HCT116 (cell line): Measurements from ENCODE around the gene LDHD. TPM values are rescaled to one million over a fixed set of nuclear protein-coding genes. Genes with fewer than 3 reads are reported as not detected.

Experiments used
- ATAC-seq: fragments of 200-7000 bp; cut with Tn5 transposase; 2 replicates; pipeline ENCODE4 v1.9.1; 2020; ENCODE audit warnings: mild to moderate bottlenecking, moderate library complexity
- BruUV-seq: library from RNA; stranded (reverse); fragments of 400-500 nt; replicated peaks from 2 replicates; lab custom pipeline; 2021; lab: Mats Ljungman, UMichigan
- CTCF ChIA-PET: fragments of 300-600 bp; sonication (Branson Sonifier 250); formaldehyde crosslinking; loops from one replicate; lab custom pipeline; 2021; ENCODE audit warnings: antibody characterized with exemption; lab: Charles Lee
- POLR2A ChIA-PET: fragments of 300-600, 350-600 bp; sonication (Branson Sonifier 250); formaldehyde crosslinking; loops from one replicate; lab custom pipeline; 2021; ENCODE audit warnings: antibody characterized with exemption; lab: Charles Lee
- RAD21 ChIA-PET, 2 experiments: fragments of 300-600 bp; sonication (Branson Sonifier 250); formaldehyde crosslinking; loops; one replicate each; lab custom pipeline; 2023; ENCODE audit warnings: low total read pairs in 2 of 2; ENCODE audit not compliant: uncharacterized antibody in 2 of 2, unreplicated experiment in 2 of 2, low non-redundant PET in 1 of 2; lab: Charles Lee
- DNase-seq: peaks from one replicate; pipeline ENCODE4 v3.0.0-alpha.2; 2010; ENCODE audit warnings: low read depth, low spot score
- H2AFZ ChIP-seq: fragments of 200-600 bp; shearing (Covaris generic), sonication (generic); 2 replicates; pipeline ENCODE4 v1.6.1; 2017; ENCODE audit warnings: low read depth, mixed run types, mixed read lengths, antibody characterized with exemption, low read length; ENCODE audit not compliant: poor library complexity, severe bottlenecking
- H3K27ac ChIP-seq: 2 replicates; pipeline ENCODE4 v1.5.1; 2012; ENCODE audit warnings: low read depth, low read length
- H3K27me3 ChIP-seq: fragments of 200-600 bp; sonication (generic); 2 replicates; pipeline ENCODE4 v1.6.1; 2016; ENCODE audit warnings: mixed run types, low read length, mixed read lengths; ENCODE audit not compliant: insufficient read depth
- H3K36me3 ChIP-seq, 2 experiments: fragments of 200-500 bp in 1 of 2; fragments of 200-600 bp in 1 of 2; sonication (Bioruptor generic) in 1 of 2; sonication (generic) in 1 of 2; 2 replicates each; pipeline versions ENCODE4 v1.5.1 to v1.6.1; 2014 to 2016; ENCODE audit warnings: low read length in 2 of 2, inconsistent platforms in 1 of 2, mixed read lengths in 1 of 2, mixed run types in 1 of 2; ENCODE audit not compliant: insufficient read depth in 2 of 2, control insufficient read depth in 1 of 2
- H3K4me1 ChIP-seq, 2 experiments: fragments of 200-600 bp in 1 of 2; sonication (generic) in 1 of 2; 2 replicates each; pipeline versions ENCODE4 v1.5.1 to v1.6.1; 2012 to 2017; ENCODE audit warnings: low read length in 2 of 2, inconsistent platforms in 1 of 2, mild to moderate bottlenecking in 1 of 2, mixed read lengths in 1 of 2, mixed run types in 1 of 2, moderate library complexity in 1 of 2; ENCODE audit not compliant: insufficient read depth in 2 of 2, control insufficient read depth in 1 of 2
- H3K4me2 ChIP-seq: fragments of 200-600 bp; sonication (generic); 2 replicates; pipeline ENCODE4 v1.6.1; 2017; ENCODE audit warnings: mixed run types, low read length, mixed read lengths
- H3K4me3 ChIP-seq, 2 experiments: fragments of 200-600 bp in 1 of 2; sonication (generic) in 1 of 2; replicated peaks in 1 of 2; 2 replicates each; pipeline ENCODE4 v1.5.1; 2011 to 2016; ENCODE audit warnings: low read length in 2 of 2, control low read depth in 1 of 2, low read depth in 1 of 2, mild to moderate bottlenecking in 1 of 2, mixed read lengths in 1 of 2, mixed run types in 1 of 2
- H3K79me2 ChIP-seq: fragments of 200-600 bp; sonication (generic); 2 replicates; pipeline ENCODE4 v1.6.1; 2017; ENCODE audit warnings: mild to moderate bottlenecking, mixed run types, low read length, moderate library complexity, mixed read lengths; ENCODE audit not compliant: insufficient read depth
- H3K9ac ChIP-seq: fragments of 200-600 bp; sonication (generic); 2 replicates; pipeline ENCODE4 v1.6.1; 2016; ENCODE audit warnings: low read length, mixed read lengths
- H3K9me2 ChIP-seq: fragments of 200-600 bp; sonication (generic), shearing (Covaris generic); 2 replicates; pipeline ENCODE4 v1.6.1; 2017; ENCODE audit warnings: mixed run types, mild to moderate bottlenecking, moderate library complexity; ENCODE audit not compliant: insufficient read depth
- H3K9me3 ChIP-seq, 2 experiments: fragments of 200-500 bp in 1 of 2; fragments of 200-600 bp in 1 of 2; sonication (Bioruptor generic) in 1 of 2; sonication (generic) in 1 of 2; 2 replicates each; pipeline ENCODE4 v1.6.1; 2014 to 2017; ENCODE audit warnings: low read length in 2 of 2, mixed read lengths in 2 of 2, inconsistent platforms in 1 of 2, low read depth in 1 of 2, mild to moderate bottlenecking in 1 of 2, mixed run types in 1 of 2, moderate library complexity in 1 of 2; ENCODE audit not compliant: control insufficient read depth in 1 of 2, insufficient read depth in 1 of 2
- H4K20me1 ChIP-seq: fragments of 200-600 bp; sonication (generic), shearing (Covaris generic); 2 replicates; pipeline ENCODE4 v1.6.1; 2017; ENCODE audit warnings: mixed run types, mild to moderate bottlenecking, moderate library complexity; ENCODE audit not compliant: insufficient read depth
- CBX3 ChIP-seq: IDR thresholded peaks from 2 replicates; pipeline ENCODE4 v1.6.1; 2012; ENCODE audit warnings: low read depth
- CEBPB ChIP-seq: IDR thresholded peaks from 2 replicates; pipeline ENCODE4 v1.6.1; 2012; ENCODE audit warnings: low read depth
- ELF1 ChIP-seq: IDR thresholded peaks from 2 replicates; pipeline ENCODE4 v1.6.1; 2012; ENCODE audit warnings: low read depth, borderline replicate concordance
- EZH2phosphoT487 ChIP-seq: fragments of 200-600 bp; IDR thresholded peaks from 2 replicates; pipeline ENCODE4 v1.6.1; 2018; ENCODE audit warnings: antibody characterized with exemption, borderline replicate concordance
- FOSL1 ChIP-seq: IDR thresholded peaks from 2 replicates; pipeline ENCODE4 v1.6.1; 2012; ENCODE audit warnings: low read depth
- POLR2A ChIP-seq: IDR thresholded peaks from 2 replicates; pipeline ENCODE4 v1.7.0; 2011; ENCODE audit warnings: borderline replicate concordance; ENCODE audit not compliant: insufficient read depth, insufficient read length; ENCODE audit errors: extremely low read depth
- POLR2AphosphoS5 ChIP-seq: IDR thresholded peaks from 2 replicates; pipeline ENCODE4 v1.6.1; 2011; ENCODE audit warnings: mild to moderate bottlenecking, low read depth, low read length, moderate library complexity
- RAD21 ChIP-seq: IDR thresholded peaks from 2 replicates; pipeline ENCODE4 v1.6.1; 2012; ENCODE audit warnings: low read depth, mild to moderate bottlenecking
- SIN3A ChIP-seq: IDR thresholded peaks from 2 replicates; pipeline ENCODE4 v1.6.1; 2012; ENCODE audit warnings: low read depth
- SP1 ChIP-seq: IDR thresholded peaks from 2 replicates; pipeline ENCODE4 v1.6.1; 2012; ENCODE audit warnings: low read depth
- TCF7L2 ChIP-seq: IDR thresholded peaks from 2 replicates; pipeline ENCODE4 v1.7.0; 2011; ENCODE audit warnings: borderline replicate concordance, inconsistent platforms; ENCODE audit not compliant: insufficient read depth, insufficient read length; ENCODE audit errors: extremely low read depth
- YY1 ChIP-seq: IDR thresholded peaks from 2 replicates; pipeline ENCODE4 v1.6.1; 2011; ENCODE audit warnings: low read length, low read depth, moderate library complexity, mild to moderate bottlenecking; ENCODE audit not compliant: insufficient replicate concordance; ENCODE audit errors: extremely low read depth
- intact Hi-C: fragments of 100-400 bp; cut with micrococcal nuclease; formaldehyde crosslinking; loops from 2 replicates; pipeline ENCODE4 v1.10.0; 2022
- total RNA-seq: library from RNA; stranded (reverse); gene quantifications from one replicate; pipeline ENCODE4 v1.2.1, GENCODE V29; 2021; ENCODE audit not compliant: unreplicated experiment
- TF ChIP-seq, protein P1 (sequence below), 3 experiments: fragments of 200-600 bp in 1 of 3; sonication (generic) in 1 of 3; IDR thresholded peaks in 2 of 3; conservative IDR thresholded peaks in 1 of 3; 2 replicates each; pipeline ENCODE4 v1.5.1; 2012 to 2017; ENCODE audit warnings: low read depth in 2 of 3, low read length in 2 of 3, antibody characterized with exemption in 1 of 3, borderline replicate concordance in 1 of 3, control low read depth in 1 of 3, mild to moderate bottlenecking in 1 of 3, mixed read lengths in 1 of 3, mixed run types in 1 of 3, moderate library complexity in 1 of 3; ENCODE audit not compliant: insufficient read depth in 1 of 3
- TF ChIP-seq, protein P2 (sequence below): IDR thresholded peaks from 2 replicates; pipeline ENCODE4 v1.6.1; 2011; ENCODE audit warnings: mild to moderate bottlenecking, low read length, moderate library complexity; ENCODE audit not compliant: insufficient replicate concordance; ENCODE audit errors: extremely low read depth
- TF ChIP-seq, protein P3 (sequence below): IDR thresholded peaks from 2 replicates; pipeline ENCODE4 v1.6.1; 2012
- TF ChIP-seq, protein P4 (sequence below): IDR thresholded peaks from 2 replicates; pipeline ENCODE4 v1.6.1; 2012

The LDHD gene
- total RNA-seq, 1 experiment from 2014 or later, result 3.4 TPM

DNA sequence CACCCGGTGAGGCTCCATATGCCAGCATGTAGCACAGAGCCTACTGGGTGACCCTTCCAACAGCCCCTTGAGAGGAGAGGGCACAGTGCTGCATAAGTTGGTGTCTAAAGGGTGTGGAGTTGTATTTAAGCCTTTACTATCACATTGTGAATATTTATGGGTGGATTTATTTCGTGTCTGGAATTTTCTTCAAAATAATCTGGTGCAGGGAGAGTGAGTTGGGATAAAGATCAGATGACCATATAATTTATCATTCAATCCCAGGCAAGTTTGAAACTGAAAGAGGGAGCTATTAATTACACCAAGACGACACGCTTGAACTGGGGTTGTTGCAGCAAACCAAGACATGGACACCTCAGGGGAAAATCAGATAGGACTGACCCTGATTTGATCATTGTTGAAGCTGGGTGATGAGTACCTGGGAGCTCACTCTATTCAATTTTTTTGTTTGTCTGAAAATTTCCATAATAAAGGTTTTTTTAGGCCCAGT is 42.2 kb downstream of the LDHD start:
- DNase-seq, result no peak
- no peak for ATAC-seq
- H3K9me3 ChIP-seq, result no peaks in the 10 kb centered on the region
- intact Hi-C loops, result no loop called here
- H3K4me3 ChIP-seq, result no peak overlapping the region
- no peak for TF ChIP-seq TCF7L2
- TF ChIP-seq CEBPB, result no peak
- TF ChIP-seq SP1, result no peak
- TF ChIP-seq, all 23 proteins: peak for 0
- no peaks in the 10 kb centered on the region for H4K20me1 ChIP-seq
- peaks cover 64% of the 10 kb centered on the region for H3K79me2 ChIP-seq
- no peaks in the 10 kb centered on the region for H3K9me2 ChIP-seq
- no peak overlapping the region for H3K4me2 ChIP-seq
- H3K9ac ChIP-seq, result no peak overlapping the region
- H3K27ac ChIP-seq, result no peak overlapping the region
- POLR2A ChIA-PET, result no interaction called here
- no peak overlapping the region for H2AFZ ChIP-seq
- RAD21 ChIA-PET, result no interaction called here
- CTCF ChIA-PET, result no interaction called here
- H3K27me3 ChIP-seq, result no peaks in the 10 kb centered on the region
- BruUV-seq, result no TSS peak
- H3K4me1 ChIP-seq, result peaks cover 0 to 5% of the 10 kb centered on the region in 2 experiments; a peak in 1 of 4 replicates
- no peaks in the 10 kb centered on the region for H3K36me3 ChIP-seq

DNA sequence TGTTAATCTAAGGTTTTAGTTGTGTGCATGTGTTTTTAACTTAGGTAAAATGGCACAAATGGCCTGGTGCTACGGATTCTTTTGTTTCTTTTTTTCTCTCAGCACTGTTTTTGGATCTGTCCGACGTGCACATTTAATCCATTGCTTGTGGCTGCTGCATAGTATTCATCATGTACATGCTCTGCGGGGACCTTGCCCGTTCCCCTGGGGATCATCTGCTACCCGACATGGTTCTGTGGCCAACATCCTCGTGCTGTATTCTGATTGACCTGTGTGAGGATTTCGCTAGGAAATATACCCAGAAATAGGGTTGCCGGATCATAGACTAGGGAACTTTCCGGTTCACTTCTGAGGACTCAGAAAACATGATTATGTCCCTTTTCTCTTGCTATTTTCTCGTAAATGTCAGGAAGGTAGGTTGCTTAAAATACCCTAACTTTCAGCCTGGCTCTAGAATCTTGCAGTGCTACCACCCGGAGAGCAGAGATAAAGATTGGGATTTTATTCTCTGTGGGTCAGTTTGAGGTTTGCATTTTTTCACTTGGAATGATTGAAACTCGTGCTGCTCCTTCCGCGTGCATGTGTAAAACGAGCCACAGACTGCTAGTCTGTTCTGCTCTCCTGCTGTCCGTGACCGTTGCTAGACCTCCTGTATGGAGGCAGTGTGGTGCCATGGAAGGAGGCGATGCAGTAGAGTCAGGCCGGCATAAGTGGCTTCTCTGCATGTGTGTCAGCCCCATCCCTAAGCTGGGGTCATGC is 42.9 kb downstream of the LDHD start:
- Histone ChIP-seq H3K36me3 (no peaks in the 10 kb centered on the region), H2AFZ (no peak overlapping the region), H3K79me2 (peaks cover 65% of the 10 kb centered on the region), H3K4me3 (no peak overlapping the region), H3K9me2 (no peaks in the 10 kb centered on the region), H3K27ac (no peak overlapping the region), H3K9ac (no peak overlapping the region), H3K27me3 (no peaks in the 10 kb centered on the region), H4K20me1 (no peaks in the 10 kb centered on the region), H3K9me3 (no peaks in the 10 kb centered on the region), H3K4me2 (no peak overlapping the region), H3K4me1 (peaks cover 0 to 2% of the 10 kb centered on the region in 2 experiments; a peak in 1 of 4 replicates)
- ChIA-PET POLR2A (no interaction called here), CTCF (no interaction called here), RAD21 (no interaction called here)
- intact Hi-C loops, result no loop called here
- ATAC-seq (no peak), DNase-seq (no peak)
- no TSS peak for BruUV-seq
- TF ChIP-seq, protein P1, sequence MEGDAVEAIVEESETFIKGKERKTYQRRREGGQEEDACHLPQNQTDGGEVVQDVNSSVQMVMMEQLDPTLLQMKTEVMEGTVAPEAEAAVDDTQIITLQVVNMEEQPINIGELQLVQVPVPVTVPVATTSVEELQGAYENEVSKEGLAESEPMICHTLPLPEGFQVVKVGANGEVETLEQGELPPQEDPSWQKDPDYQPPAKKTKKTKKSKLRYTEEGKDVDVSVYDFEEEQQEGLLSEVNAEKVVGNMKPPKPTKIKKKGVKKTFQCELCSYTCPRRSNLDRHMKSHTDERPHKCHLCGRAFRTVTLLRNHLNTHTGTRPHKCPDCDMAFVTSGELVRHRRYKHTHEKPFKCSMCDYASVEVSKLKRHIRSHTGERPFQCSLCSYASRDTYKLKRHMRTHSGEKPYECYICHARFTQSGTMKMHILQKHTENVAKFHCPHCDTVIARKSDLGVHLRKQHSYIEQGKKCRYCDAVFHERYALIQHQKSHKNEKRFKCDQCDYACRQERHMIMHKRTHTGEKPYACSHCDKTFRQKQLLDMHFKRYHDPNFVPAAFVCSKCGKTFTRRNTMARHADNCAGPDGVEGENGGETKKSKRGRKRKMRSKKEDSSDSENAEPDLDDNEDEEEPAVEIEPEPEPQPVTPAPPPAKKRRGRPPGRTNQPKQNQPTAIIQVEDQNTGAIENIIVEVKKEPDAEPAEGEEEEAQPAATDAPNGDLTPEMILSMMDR (IDR thresholded peaks at IDR 0.05 in 2 of 3, conservative IDR thresholded peaks at IDR 0.05 in 1 of 3; ENCODE audit: borderline replicate concordance in 1 of 3, insufficient read depth in 1 of 3, low read depth in 2 of 3, low read length in 2 of 3), result no peak
- TF ChIP-seq POLR2AphosphoS5 (no peak), CBX3 (no peak), RAD21 (no peak), YY1 (no peak), EZH2phosphoT487 (no peak), SIN3A (no peak), POLR2A (no peak), FOSL1 (no peak), ELF1 (no peak)
- TF ChIP-seq, protein P2, sequence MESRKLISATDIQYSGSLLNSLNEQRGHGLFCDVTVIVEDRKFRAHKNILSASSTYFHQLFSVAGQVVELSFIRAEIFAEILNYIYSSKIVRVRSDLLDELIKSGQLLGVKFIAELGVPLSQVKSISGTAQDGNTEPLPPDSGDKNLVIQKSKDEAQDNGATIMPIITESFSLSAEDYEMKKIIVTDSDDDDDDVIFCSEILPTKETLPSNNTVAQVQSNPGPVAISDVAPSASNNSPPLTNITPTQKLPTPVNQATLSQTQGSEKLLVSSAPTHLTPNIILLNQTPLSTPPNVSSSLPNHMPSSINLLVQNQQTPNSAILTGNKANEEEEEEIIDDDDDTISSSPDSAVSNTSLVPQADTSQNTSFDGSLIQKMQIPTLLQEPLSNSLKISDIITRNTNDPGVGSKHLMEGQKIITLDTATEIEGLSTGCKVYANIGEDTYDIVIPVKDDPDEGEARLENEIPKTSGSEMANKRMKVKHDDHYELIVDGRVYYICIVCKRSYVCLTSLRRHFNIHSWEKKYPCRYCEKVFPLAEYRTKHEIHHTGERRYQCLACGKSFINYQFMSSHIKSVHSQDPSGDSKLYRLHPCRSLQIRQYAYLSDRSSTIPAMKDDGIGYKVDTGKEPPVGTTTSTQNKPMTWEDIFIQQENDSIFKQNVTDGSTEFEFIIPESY, result no peak
- TF ChIP-seq, protein P3, sequence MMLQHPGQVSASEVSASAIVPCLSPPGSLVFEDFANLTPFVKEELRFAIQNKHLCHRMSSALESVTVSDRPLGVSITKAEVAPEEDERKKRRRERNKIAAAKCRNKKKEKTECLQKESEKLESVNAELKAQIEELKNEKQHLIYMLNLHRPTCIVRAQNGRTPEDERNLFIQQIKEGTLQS, result no peak
- TF ChIP-seq, protein P4, sequence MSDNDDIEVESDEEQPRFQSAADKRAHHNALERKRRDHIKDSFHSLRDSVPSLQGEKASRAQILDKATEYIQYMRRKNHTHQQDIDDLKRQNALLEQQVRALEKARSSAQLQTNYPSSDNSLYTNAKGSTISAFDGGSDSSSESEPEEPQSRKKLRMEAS, result no peak
